HG02852 (cell line): Measurements from ENCODE around the gene TMEM126A.
A peak's percentile ranks its signal among the peaks of the same experiment; 100 is the strongest.

Experiments used
- ATAC-seq: cut with Tn5 transposase; IDR thresholded peaks from one replicate; pipeline ENCODE4 v1.9.1; 2021; ENCODE audit warnings: mild to moderate bottlenecking, moderate library complexity; ENCODE audit not compliant: unreplicated experiment

Gene TMEM126A

DNA sequence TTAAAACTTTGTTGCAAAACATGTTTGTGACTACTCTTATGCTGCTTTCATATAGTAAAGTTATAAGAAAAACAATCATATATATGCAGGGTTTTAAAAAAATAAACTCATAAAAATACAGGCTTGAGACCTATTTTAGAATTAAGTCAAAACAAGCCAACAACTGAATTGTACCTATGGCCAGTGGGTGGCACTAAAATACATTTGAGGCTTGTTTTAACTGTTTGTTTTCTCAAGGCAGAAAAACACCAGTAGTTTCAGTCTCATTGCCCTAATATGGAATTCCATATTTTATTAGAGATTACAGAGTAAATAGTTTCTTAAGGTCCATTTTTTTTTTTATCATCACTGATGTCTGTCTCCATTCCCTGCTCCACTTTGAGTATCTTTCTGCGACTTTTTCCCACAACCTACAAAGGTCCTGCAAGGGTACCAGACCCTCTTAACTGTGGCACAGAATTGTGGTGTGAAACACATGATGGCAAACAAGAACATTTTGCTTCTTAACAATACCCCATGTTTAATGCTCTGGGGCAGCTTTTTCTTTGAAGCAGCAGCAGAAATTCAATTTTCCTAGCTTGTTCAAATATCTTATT is 46.7 kb downstream of the TMEM126A start:
- no peak for ATAC-seq

DNA sequence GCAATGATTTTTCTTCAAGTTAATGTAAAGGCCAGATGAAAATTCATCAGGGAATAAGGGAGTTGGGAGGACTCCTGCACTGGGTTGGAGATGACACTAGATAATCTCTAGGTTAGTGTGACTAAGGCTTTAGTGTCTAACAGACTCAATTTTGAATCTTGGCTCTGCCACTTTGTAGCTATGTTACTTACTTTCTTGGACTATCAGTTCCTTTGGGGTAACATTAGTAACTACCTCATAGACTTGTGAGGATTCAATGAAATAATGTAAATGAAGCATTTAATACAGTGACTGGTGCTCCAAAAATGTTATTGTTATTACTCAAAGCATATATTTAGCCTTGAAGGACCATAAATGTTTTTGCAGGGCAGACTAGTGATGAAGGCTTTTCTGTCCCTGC is 47.8 kb downstream of the TMEM126A start:
- ATAC-seq = no peak

DNA sequence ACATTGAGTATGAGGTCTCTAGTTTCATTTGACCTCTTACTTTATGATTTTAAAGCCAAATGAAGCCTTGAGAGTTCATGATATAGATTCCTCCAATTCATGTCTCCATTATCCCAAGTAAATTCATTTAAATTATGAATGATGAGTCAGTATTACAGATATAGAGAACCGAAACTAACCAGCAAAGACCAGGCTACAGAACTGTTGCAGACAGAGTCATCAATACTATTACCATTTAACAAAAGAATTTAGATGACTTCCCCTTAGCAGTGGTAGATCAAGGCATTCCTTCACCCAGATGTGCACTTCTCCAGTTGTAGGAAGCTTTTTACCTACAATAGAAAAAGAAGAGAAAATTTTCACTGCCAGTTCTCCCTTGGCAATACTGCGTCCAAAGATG is 50.0 kb downstream of the TMEM126A start:
- ATAC-seq = no peak

DNA sequence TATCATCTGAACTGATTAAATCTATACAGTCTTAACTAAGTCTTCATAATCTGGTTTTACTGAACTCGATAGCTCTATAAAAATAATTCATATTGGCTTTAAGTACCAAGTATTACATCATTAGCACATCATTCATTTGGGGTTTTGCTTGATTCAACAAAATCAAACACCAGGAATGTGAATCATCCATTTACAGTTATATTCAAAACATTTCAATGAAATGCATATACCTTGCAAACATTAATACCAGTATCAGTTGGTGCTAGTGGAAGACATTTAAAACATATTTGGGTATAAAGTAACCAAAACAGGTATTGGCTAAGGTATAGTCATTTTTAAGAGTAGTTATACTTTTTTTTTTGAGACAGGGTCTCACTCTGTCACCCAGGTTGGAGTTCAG is 50.4 kb downstream of the TMEM126A start:
- ATAC-seq = no peak

DNA sequence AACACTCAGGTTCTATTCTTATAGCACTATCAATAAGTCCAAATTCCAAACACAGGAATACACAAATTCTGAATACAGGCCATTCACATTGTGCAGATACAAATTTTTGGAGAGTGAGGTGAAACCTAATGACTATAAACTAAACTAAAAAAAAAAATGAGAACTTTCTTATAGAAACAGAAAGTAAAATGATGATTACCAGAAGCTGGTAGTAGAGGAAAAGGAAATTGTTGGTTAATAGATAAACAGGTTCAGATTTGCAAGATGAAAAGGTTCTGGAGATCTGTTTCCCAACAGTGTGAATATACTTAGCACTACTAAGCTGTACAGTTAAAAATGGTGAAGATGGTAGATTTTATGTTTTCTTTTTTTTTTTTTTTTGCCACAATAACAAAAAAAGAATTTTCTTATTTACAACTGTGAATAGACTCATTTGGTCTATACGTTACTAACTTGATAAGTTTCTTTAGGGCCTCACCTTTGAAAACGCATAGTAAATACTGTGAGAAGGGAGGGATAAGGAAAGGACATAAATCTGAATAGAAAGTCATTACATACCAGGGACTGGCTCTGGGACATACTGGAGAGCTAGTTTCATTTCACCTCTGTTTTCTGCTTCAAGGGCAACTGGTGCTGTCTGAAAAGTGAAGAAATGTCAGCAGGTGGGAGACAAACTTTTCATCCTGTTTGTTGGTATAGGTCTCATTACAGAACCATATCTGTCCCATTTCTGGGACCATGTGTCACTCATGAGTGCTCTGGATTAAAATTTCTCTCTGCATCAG is 52.4 kb downstream of the TMEM126A start:
- ATAC-seq = peak; percentile 90

DNA sequence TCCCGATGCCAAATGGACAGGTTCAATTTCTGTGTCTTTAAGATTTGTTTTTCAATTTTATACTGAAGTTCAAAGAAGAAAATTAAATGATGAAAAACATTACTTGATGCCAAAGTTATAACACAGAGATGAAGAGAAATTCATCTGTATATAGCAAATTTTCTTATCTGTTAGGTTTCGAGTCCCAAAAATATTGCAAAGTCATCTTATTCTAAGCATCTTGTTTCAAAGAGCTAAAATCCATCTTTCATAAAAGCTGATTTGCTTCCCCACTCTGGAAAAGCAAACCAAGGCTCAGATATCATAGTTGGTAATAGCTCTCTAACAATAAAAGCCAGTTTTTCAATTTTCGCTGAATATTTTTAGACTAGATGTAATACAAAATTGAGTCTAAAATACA is 57.2 kb downstream of the TMEM126A start:
- no peak for ATAC-seq

DNA sequence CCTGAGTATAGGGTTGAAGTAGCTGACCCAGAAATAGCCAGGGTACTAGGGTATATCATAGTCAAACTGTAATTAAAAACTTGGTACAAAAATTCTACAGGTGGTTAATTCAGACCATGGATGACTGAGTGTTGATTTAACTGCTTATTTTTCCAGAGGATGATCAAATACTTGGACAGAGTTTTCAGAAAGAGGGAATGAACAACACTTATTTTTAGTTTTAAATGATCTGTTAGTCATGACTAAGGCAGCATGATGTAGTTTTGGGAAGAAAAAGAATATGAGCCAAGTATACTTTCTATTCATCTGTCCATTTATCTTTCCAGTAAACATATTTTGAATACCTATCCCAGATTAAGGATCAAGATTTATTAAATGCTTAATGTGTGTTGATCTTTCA is 58.0 kb downstream of the TMEM126A start:
- no peak for ATAC-seq
